IMR-90 (cell line): ENCODE results near the gene CA4.
"Not testable (repeated sequence)": the region's sequence is repeated elsewhere in the genome, so short reads cannot be mapped to it uniquely, and the experiment has no call there.

Experiments
- CEBPB ChIP-seq: IDR thresholded peaks from 2 replicates; pipeline ENCODE4 v1.6.1; 2012; ENCODE audit warnings: low read depth, low read length, improper control_type of control experiment
- FOS ChIP-seq: fragments of 150-350 bp; IDR thresholded peaks from 2 replicates; pipeline ENCODE4 v1.6.1; 2016; ENCODE audit warnings: low read depth, low read length
- MAFK ChIP-seq: IDR thresholded peaks from 2 replicates; pipeline ENCODE4 v1.6.1; 2012; ENCODE audit warnings: low read depth, low read length, improper control_type of control experiment
- MAZ ChIP-seq: IDR thresholded peaks from 2 replicates; pipeline ENCODE4 v1.6.1; 2012; ENCODE audit warnings: low read depth, mild to moderate bottlenecking, low read length, improper control_type of control experiment, moderate library complexity, borderline replicate concordance
- NFE2L2 ChIP-seq: fragments of 150-350 bp; IDR thresholded peaks from 2 replicates; pipeline ENCODE4 v1.6.1; 2016; ENCODE audit warnings: low read depth, mild to moderate bottlenecking, low read length
- POLR2A ChIP-seq: IDR thresholded peaks from 2 replicates; pipeline ENCODE4 v1.6.1; 2012; ENCODE audit warnings: mild to moderate bottlenecking, low read depth, low read length
- RAD21 ChIP-seq: IDR thresholded peaks from 2 replicates; pipeline ENCODE4 v1.6.1; 2012; ENCODE audit warnings: low read length, improper control_type of control experiment
- RCOR1 ChIP-seq: IDR thresholded peaks from 2 replicates; pipeline ENCODE4 v1.6.1; 2012; ENCODE audit warnings: mild to moderate bottlenecking, low read length, improper control_type of control experiment; ENCODE audit not compliant: insufficient replicate concordance
- RFX5 ChIP-seq: IDR thresholded peaks from 2 replicates; pipeline ENCODE4 v1.8.0; 2012; ENCODE audit warnings: low read depth, mild to moderate bottlenecking, low read length, moderate library complexity
- SMC3 ChIP-seq: fragments of 150-350 bp; IDR thresholded peaks from 2 replicates; pipeline ENCODE4 v1.6.1; 2016; ENCODE audit warnings: low read depth, mild to moderate bottlenecking, antibody characterized with exemption, low read length, moderate library complexity
- TF ChIP-seq, protein P1 (sequence below): conservative IDR thresholded peaks from 2 replicates; pipeline ENCODE4 v1.5.1; 2012; ENCODE audit warnings: mild to moderate bottlenecking, low read depth, low read length, improper control_type of control experiment
- TF ChIP-seq, protein P2 (sequence below): fragments of 150-350 bp; IDR thresholded peaks from 2 replicates; pipeline ENCODE4 v1.6.1; 2016; ENCODE audit warnings: low read depth, mild to moderate bottlenecking, low read length, moderate library complexity, borderline replicate concordance

DNA sequence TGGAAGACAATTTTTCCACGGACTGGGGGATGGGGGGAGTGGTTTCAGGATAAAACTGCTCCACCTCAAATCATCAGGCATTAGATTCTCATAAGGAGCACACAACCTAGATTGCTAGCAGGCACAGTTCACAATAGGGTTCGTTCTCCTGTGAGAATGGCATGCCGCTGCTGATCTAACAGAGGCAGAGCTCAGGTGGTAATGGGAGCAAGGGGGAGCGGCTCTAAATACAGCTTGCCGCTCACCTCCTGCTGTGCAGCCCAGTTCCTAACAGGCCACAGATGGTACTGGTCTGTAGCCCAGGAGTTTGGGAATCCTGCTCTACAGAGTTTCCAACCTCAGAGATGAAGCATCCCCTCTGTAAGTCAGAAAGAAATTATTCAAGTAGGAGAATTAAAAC lies 27.0 kb downstream of the CA4 start:
- TF ChIP-seq, protein P1, sequence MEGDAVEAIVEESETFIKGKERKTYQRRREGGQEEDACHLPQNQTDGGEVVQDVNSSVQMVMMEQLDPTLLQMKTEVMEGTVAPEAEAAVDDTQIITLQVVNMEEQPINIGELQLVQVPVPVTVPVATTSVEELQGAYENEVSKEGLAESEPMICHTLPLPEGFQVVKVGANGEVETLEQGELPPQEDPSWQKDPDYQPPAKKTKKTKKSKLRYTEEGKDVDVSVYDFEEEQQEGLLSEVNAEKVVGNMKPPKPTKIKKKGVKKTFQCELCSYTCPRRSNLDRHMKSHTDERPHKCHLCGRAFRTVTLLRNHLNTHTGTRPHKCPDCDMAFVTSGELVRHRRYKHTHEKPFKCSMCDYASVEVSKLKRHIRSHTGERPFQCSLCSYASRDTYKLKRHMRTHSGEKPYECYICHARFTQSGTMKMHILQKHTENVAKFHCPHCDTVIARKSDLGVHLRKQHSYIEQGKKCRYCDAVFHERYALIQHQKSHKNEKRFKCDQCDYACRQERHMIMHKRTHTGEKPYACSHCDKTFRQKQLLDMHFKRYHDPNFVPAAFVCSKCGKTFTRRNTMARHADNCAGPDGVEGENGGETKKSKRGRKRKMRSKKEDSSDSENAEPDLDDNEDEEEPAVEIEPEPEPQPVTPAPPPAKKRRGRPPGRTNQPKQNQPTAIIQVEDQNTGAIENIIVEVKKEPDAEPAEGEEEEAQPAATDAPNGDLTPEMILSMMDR = not testable (repeated sequence)
- not testable (repeated sequence) for TF ChIP-seq RFX5, FOS, RCOR1, NFE2L2, CEBPB, MAZ, MAFK, POLR2A, RAD21, SMC3
- TF ChIP-seq, protein P2, sequence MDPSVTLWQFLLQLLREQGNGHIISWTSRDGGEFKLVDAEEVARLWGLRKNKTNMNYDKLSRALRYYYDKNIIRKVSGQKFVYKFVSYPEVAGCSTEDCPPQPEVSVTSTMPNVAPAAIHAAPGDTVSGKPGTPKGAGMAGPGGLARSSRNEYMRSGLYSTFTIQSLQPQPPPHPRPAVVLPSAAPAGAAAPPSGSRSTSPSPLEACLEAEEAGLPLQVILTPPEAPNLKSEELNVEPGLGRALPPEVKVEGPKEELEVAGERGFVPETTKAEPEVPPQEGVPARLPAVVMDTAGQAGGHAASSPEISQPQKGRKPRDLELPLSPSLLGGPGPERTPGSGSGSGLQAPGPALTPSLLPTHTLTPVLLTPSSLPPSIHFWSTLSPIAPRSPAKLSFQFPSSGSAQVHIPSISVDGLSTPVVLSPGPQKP = not testable (repeated sequence)
